H1 (cell line): ENCODE results near the gene HDAC7. TPM values are rescaled to one million over a fixed set of nuclear protein-coding genes. Genes with fewer than 3 reads are reported as not detected.

Source experiments
- ATF3 ChIP-seq: IDR thresholded peaks from 2 replicates; pipeline ENCODE4 v1.6.1; 2011; ENCODE audit warnings: low read depth, mild to moderate bottlenecking, low read length; ENCODE audit not compliant: insufficient read depth
- BCL11A ChIP-seq, 2 experiments: IDR thresholded peaks; one replicate each; pipeline ENCODE4 v1.6.1; 2011; ENCODE audit warnings: low read depth in 2 of 2, low read length in 2 of 2, mild to moderate bottlenecking in 2 of 2
- CTBP2 ChIP-seq: IDR thresholded peaks from 2 replicates; pipeline ENCODE4 v1.7.0; 2011; ENCODE audit warnings: borderline replicate concordance, mild to moderate bottlenecking, moderate library complexity, mixed read lengths, low read length; ENCODE audit not compliant: insufficient read depth, insufficient read length
- EGR1 ChIP-seq: IDR thresholded peaks from 2 replicates; pipeline ENCODE4 v1.6.1; 2011; ENCODE audit warnings: low read depth, low read length, borderline replicate concordance
- HDAC6 ChIP-seq: IDR thresholded peaks from one replicate; pipeline ENCODE4 v1.7.1; 2012; ENCODE audit warnings: low read depth, mild to moderate bottlenecking, inconsistent platforms, low read length, moderate library complexity
- KDM1A ChIP-seq: fragments of 200-600, 300-600 bp; sonication (generic); IDR thresholded peaks from 2 replicates; pipeline ENCODE4 v1.7.1; 2016; ENCODE audit warnings: mild to moderate bottlenecking, low read length, borderline replicate concordance
- KDM4A ChIP-seq: IDR thresholded peaks from one replicate; pipeline ENCODE4 v1.7.1; 2012; ENCODE audit warnings: low read depth, mild to moderate bottlenecking, moderate library complexity, low read length, inconsistent platforms; ENCODE audit not compliant: severe bottlenecking
- MAX ChIP-seq: IDR thresholded peaks from 2 replicates; pipeline ENCODE4 v1.6.1; 2012; ENCODE audit warnings: inconsistent platforms
- NRF1 ChIP-seq: IDR thresholded peaks from 2 replicates; pipeline ENCODE4 v1.6.1; 2011; ENCODE audit warnings: mild to moderate bottlenecking, low read depth, low read length, improper control_type of control experiment
- PHF8 ChIP-seq: fragments of 200-600 bp; sonication (generic); conservative IDR thresholded peaks from 2 replicates; pipeline ENCODE4 v1.7.1; 2012; ENCODE audit warnings: low read depth, mild to moderate bottlenecking, inconsistent platforms, low read length, moderate library complexity
- RAD21 ChIP-seq, 2 experiments: IDR thresholded peaks in 1 of 2; conservative IDR thresholded peaks in 1 of 2; 2 replicates each; pipeline ENCODE4 v1.6.1; 2011; ENCODE audit warnings: low read depth in 2 of 2, low read length in 2 of 2, improper control_type of control experiment in 1 of 2, inconsistent platforms in 1 of 2, mild to moderate bottlenecking in 1 of 2, moderate library complexity in 1 of 2
- SIN3A ChIP-seq, 2 experiments: IDR thresholded peaks in 1 of 2; conservative IDR thresholded peaks in 1 of 2; 2 replicates each; pipeline ENCODE4 v1.6.1; 2011 to 2012; ENCODE audit warnings: low read length in 2 of 2, improper control_type of control experiment in 1 of 2, low read depth in 1 of 2, mild to moderate bottlenecking in 1 of 2
- SIX5 ChIP-seq: IDR thresholded peaks from 2 replicates; pipeline ENCODE4 v1.6.1; 2011; ENCODE audit warnings: mild to moderate bottlenecking, low read depth, low read length
- SP2 ChIP-seq: IDR thresholded peaks from 2 replicates; pipeline ENCODE4 v1.6.1; 2012; ENCODE audit warnings: mild to moderate bottlenecking, low read length, inconsistent platforms
- SP4 ChIP-seq: IDR thresholded peaks from 2 replicates; pipeline ENCODE4 v1.6.1; 2012; ENCODE audit warnings: low read length, inconsistent platforms
- TAF1 ChIP-seq: IDR thresholded peaks from 2 replicates; pipeline ENCODE4 v1.6.1; 2011; ENCODE audit warnings: mild to moderate bottlenecking, low read depth, low read length
- TAF7 ChIP-seq: optimal IDR thresholded peaks from 2 replicates; pipeline ENCODE3; 2011; ENCODE audit warnings: low read depth, mild to moderate bottlenecking, inconsistent platforms, low read length, moderate library complexity, borderline replicate concordance
- TEAD4 ChIP-seq: IDR thresholded peaks from 2 replicates; pipeline ENCODE4 v1.6.1; 2012; ENCODE audit warnings: low read depth, low read length, inconsistent platforms, mixed read lengths
- YY1 ChIP-seq: IDR thresholded peaks from 2 replicates; pipeline ENCODE4 v1.6.1; 2011; ENCODE audit warnings: low read depth, mild to moderate bottlenecking, low read length
- polyA plus RNA-seq, 7 experiments: library from polyadenylated mRNA; depleted of rRNA in 3 of 7; stranded (reverse) in 5 of 7; unstranded in 2 of 7; fragments of >200 nt in 5 of 7; fragments of 200-250 nt in 2 of 7; gene quantifications; 1 replicate in 5 of 7; 2 replicates in 1 of 7; 4 replicates in 1 of 7; pipeline versions ENCODE4 v1.2.1 to v1.2.3, GENCODE V29; 2011 to 2013; ENCODE audit warnings: missing spikeins in 2 of 7, mixed read lengths in 2 of 7
- total RNA-seq: library from RNA; stranded (reverse); fragmentation: NEBNext Ultra II Directional; extraction: Animal tissue kit (Norgen Biotek cat#: 25700); gene quantifications from 2 replicates; pipeline ENCODE4 v1.2.1, GENCODE V29; 2021
- TF ChIP-seq, protein P1 (sequence below): IDR thresholded peaks from 2 replicates; pipeline ENCODE4 v1.6.1; 2011; ENCODE audit warnings: low read length, improper control_type of control experiment

HDAC7 gene
- total and polyA plus RNA-seq, 2 of the 8 experiments (the other 6 are each of a cell fraction or from before 2014, with no cell fraction given): 25.5 to 84.9 TPM

GRCh38 chr12:47812797-47813510, 6.7 kb downstream of the HDAC7 start (continued):
- no peak for TF ChIP-seq SIX5
- TF ChIP-seq NRF1: no peak
- peak; percentile 13; the same call in 1 of the 2 replicates for TF ChIP-seq KDM1A
- no peak for TF ChIP-seq HDAC6
- TF ChIP-seq TAF1: no peak
- TF ChIP-seq, protein P1, sequence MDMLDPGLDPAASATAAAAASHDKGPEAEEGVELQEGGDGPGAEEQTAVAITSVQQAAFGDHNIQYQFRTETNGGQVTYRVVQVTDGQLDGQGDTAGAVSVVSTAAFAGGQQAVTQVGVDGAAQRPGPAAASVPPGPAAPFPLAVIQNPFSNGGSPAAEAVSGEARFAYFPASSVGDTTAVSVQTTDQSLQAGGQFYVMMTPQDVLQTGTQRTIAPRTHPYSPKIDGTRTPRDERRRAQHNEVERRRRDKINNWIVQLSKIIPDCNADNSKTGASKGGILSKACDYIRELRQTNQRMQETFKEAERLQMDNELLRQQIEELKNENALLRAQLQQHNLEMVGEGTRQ: no peak
- 0 out of 4 replicates have a peak, but pooled peaks of 1 of the 2 experiments have one; percentile 3 for TF ChIP-seq SIN3A (conservative IDR thresholded peaks at IDR 0.05 in 1 of 2, IDR thresholded peaks at IDR 0.05 in 1 of 2; ENCODE audit: low read depth in 1 of 2, low read length in 2 of 2)
- no peak for TF ChIP-seq SP4
- no peak for TF ChIP-seq CTBP2
- no peak for TF ChIP-seq ATF3
- TF ChIP-seq PHF8: 0 out of 2 replicates have a peak, but pooled peaks have one; percentile 22
- TF ChIP-seq EGR1: no peak
- no peak for TF ChIP-seq SP2
- no peak for TF ChIP-seq BCL11A (IDR thresholded peaks at IDR 0.05; ENCODE audit: low read depth in 2 of 2, low read length in 2 of 2)
- TF ChIP-seq TEAD4: peak; percentile 84
- TF ChIP-seq TAF7: no peak
- peak; percentile 57 for TF ChIP-seq MAX
- no peak for TF ChIP-seq YY1
- TF ChIP-seq KDM4A: peak; percentile 33
- no peak for TF ChIP-seq RAD21 (IDR thresholded peaks at IDR 0.05 in 1 of 2, conservative IDR thresholded peaks at IDR 0.05 in 1 of 2; ENCODE audit: low read depth in 2 of 2, low read length in 2 of 2)
